ENCODE measurements around the gene MAP3K12.
A peak's percentile ranks its signal among the peaks of the same experiment; 100 is the strongest.
"Not testable (repeated sequence)": the region's sequence is repeated elsewhere in the genome, so short reads cannot be mapped to it uniquely, and the experiment has no call there.

The MAP3K12 gene

GRCh38 chr12:53464685-53465418 is 34.4 kb downstream of the MAP3K12 start:
- DNase-seq = no peak

- no peak for DNase-seq
Measured at GRCh38 chr12:53463802-53464560, 35.3 kb downstream of the MAP3K12 start.

GRCh38 chr12:53462935-53463334 is 36.3 kb downstream of the MAP3K12 start:
- DNase-seq = no peak

- DNase-seq = no peak
Measured at GRCh38 chr12:53461591-53461990, 37.7 kb downstream of the MAP3K12 start.

- peak; percentile 6 for DNase-seq
Measured at GRCh38 chr12:53461059-53461458, 38.2 kb downstream of the MAP3K12 start.

- DNase-seq = no peak
Measured at GRCh38 chr12:53459097-53459496, 40.2 kb downstream of the MAP3K12 start.

GRCh38 chr12:53456654-53457366 is 42.4 kb downstream of the MAP3K12 start:
- no peak for DNase-seq

- DNase-seq = no peak
Measured at GRCh38 chr12:53454707-53455106, 44.6 kb downstream of the MAP3K12 start.

- DNase-seq = no peak
Measured at GRCh38 chr12:53453953-53454640, 45.2 kb downstream of the MAP3K12 start.

- peak; percentile 55 for DNase-seq
Measured at GRCh38 chr12:53452159-53453077, 46.8 kb downstream of the MAP3K12 start.

- peak; percentile 97 for DNase-seq
Measured at GRCh38 chr12:53451661-53452158, 47.5 kb downstream of the MAP3K12 start, which contains the start of gene PCBP2. Gene PCBP2, plus strand, starts transcription at chr12:53452102. Its CDS starts 2,699 bp downstream, at chr12:53454801.

- no peak for DNase-seq
Measured at GRCh38 chr12:53450936-53451335, 48.3 kb downstream of the MAP3K12 start.

GRCh38 chr12:53444593-53445325 is 54.5 kb downstream of the MAP3K12 start:
- not testable (repeated sequence) for DNase-seq

- no peak for DNase-seq
Measured at GRCh38 chr12:53443955-53444354, 55.3 kb downstream of the MAP3K12 start.

GRCh38 chr12:53441040-53441833 is 58.0 kb downstream of the MAP3K12 start, which contains the start of gene PRR13:
Gene PRR13, plus strand, starts transcription at chr12:53441734. Its CDS starts 981 bp downstream, at chr12:53442715.
- peak; percentile 97 for DNase-seq

- DNase-seq = not testable (repeated sequence)
Measured at GRCh38 chr12:53439582-53439981, 59.7 kb downstream of the MAP3K12 start.

- DNase-seq = not testable (repeated sequence)
Measured at GRCh38 chr12:53435326-53435725, 63.9 kb downstream of the MAP3K12 start.

- DNase-seq = no peak
Measured at GRCh38 chr12:53431187-53431586, 68.1 kb downstream of the MAP3K12 start.

- DNase-seq = no peak
Measured at GRCh38 chr12:53430116-53430515, 69.1 kb downstream of the MAP3K12 start.
